ENCODE data around the gene HPN. TPM values are rescaled to one million over a fixed set of nuclear protein-coding genes. Genes with fewer than 3 reads are reported as not detected.

Gene HPN
- polyA plus RNA-seq, 3 donors: 0.05 TPM; not detected in 2

GRCh38 chr19:34994286-34994642, 47.3 kb upstream of the HPN start:
- no peak overlapping the region for H3K9ac ChIP-seq (ENCODE audit: insufficient read depth, low read length, poor library complexity, severe bottlenecking)
- no peak overlapping the region for H3K27ac ChIP-seq (ENCODE audit: low read depth in 1 of 2, low read length in 2 of 2)

DNA sequence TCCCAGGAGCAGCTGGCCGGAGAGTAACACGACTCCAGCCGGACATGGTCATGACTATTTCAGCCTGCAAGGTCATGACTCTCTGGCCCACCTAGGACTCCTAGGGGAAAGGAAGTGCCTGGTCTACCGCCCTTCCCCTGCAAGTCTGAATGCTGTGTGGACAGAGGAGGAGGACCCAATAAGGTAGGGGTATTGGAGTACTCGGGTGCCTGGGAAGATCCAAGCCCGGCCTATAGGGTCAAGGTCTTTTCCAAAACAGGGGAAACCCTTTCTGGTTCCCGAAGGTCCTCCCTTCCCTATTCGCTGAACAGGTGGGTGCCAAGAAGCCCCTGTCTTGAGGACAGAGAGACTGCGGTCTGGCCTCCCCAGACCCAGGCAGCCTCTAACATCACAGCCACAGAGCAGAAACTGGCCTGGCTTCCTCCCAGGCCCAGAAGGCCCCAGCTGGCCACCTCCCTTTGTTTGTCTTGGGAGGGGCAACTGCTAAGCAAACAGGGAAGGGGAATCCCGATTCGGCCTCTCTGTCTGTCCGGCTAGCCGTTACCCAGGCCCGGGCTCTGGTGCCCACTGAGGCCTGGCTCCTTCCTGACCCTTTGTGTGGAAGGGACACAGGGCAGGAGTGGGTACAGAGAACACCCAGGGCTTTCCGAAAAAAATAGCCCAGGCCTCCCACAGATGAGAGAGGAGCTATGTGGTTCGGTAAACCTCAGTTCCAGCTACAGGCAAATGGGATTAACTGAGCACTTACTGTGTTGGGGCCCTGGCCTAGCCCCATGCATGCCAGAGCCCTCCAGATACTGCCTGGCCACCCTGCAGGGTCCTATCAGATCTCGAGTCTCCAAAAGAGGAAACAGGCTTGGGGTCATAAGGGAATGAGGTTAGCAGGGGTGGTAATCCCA, 46.6 kb upstream of the HPN start:
- H3K4me2 ChIP-seq (replicated peaks; ENCODE audit: extremely low read depth, low read length, poor library complexity, severe bottlenecking): no peak overlapping the region
- Mint-ChIP-seq H3K36me3 (no peaks in the 10 kb centered on the region), H3K4me3 (no peak overlapping the region), H3K9me3 (peaks cover 0 to 8% (median 3%) of the 10 kb centered on the region in 7 donors), H3K27ac (no peak overlapping the region), H3K27me3 (ENCODE audit: low read depth in 3 of 3) (peaks cover 3 to 4% (median 3%) of the 10 kb centered on the region in 3 donors), H3K4me1 (peaks cover 45% of the 10 kb centered on the region)
- H3K9ac ChIP-seq (ENCODE audit: insufficient read depth, low read length, poor library complexity, severe bottlenecking): no peak overlapping the region
- H3K9me3 ChIP-seq (replicated peaks in 1 of 2; ENCODE audit: control insufficient read depth in 1 of 2, insufficient read depth in 1 of 2, low read length in 2 of 2): peaks cover 0 to 8% of the 10 kb centered on the region in 2 donors
- TF ChIP-seq, protein P1, sequence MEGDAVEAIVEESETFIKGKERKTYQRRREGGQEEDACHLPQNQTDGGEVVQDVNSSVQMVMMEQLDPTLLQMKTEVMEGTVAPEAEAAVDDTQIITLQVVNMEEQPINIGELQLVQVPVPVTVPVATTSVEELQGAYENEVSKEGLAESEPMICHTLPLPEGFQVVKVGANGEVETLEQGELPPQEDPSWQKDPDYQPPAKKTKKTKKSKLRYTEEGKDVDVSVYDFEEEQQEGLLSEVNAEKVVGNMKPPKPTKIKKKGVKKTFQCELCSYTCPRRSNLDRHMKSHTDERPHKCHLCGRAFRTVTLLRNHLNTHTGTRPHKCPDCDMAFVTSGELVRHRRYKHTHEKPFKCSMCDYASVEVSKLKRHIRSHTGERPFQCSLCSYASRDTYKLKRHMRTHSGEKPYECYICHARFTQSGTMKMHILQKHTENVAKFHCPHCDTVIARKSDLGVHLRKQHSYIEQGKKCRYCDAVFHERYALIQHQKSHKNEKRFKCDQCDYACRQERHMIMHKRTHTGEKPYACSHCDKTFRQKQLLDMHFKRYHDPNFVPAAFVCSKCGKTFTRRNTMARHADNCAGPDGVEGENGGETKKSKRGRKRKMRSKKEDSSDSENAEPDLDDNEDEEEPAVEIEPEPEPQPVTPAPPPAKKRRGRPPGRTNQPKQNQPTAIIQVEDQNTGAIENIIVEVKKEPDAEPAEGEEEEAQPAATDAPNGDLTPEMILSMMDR (IDR thresholded peaks at IDR 0.05): no peak
- WGBS (ENCODE audit: insufficient coverage): 90% methylated on average over 15 of the region's 17 CpGs
- H3K4me1 ChIP-seq (ENCODE audit: control insufficient read depth in 1 of 2, insufficient read depth in 2 of 2, low read length in 2 of 2): peaks cover 41 to 51% of the 10 kb centered on the region in 2 donors
- H3K27ac ChIP-seq (ENCODE audit: low read depth in 1 of 2, low read length in 2 of 2): no peak overlapping the region
- H4K20me1 ChIP-seq (ENCODE audit: insufficient read depth, low read length): no peaks in the 10 kb centered on the region
- H3K79me2 ChIP-seq (ENCODE audit: insufficient read depth, low read length): peaks cover 5% of the 10 kb centered on the region
- H3K36me3 ChIP-seq (replicated peaks in 1 of 2; ENCODE audit: control insufficient read depth in 1 of 2, insufficient read depth in 2 of 2, low read length in 2 of 2): no peaks in the 10 kb centered on the region
- H2AFZ ChIP-seq (ENCODE audit: insufficient read depth, low read depth, low read length, poor library complexity, severe bottlenecking): no peak overlapping the region
- intact Hi-C loops (cut with micrococcal nuclease): no loop called here
- no peak for DNase-seq
- no peak overlapping the region for H3K4me3 ChIP-seq (replicated peaks in 1 of 3; ENCODE audit: low read depth in 2 of 3, low read length in 3 of 3)
- no peaks in the 10 kb centered on the region for H3K27me3 ChIP-seq (ENCODE audit: control insufficient read depth in 2 of 2, insufficient read depth in 2 of 2, low read length in 2 of 2)

More at GRCh38 chr19:34994286-34994642, 47.3 kb upstream of the HPN start:
- Histone ChIP-seq H3K79me2 (ENCODE audit: insufficient read depth, low read length) (no peaks in the 10 kb centered on the region), H4K20me1 (ENCODE audit: insufficient read depth, low read length) (no peaks in the 10 kb centered on the region), H2AFZ (ENCODE audit: insufficient read depth, low read depth, low read length, poor library complexity, severe bottlenecking) (no peak overlapping the region), H3K36me3 (replicated peaks in 1 of 2; ENCODE audit: control insufficient read depth in 1 of 2, insufficient read depth in 2 of 2, low read length in 2 of 2) (no peaks in the 10 kb centered on the region), H3K4me1 (ENCODE audit: control insufficient read depth in 1 of 2, insufficient read depth in 2 of 2, low read length in 2 of 2) (peaks cover 35 to 49% of the 10 kb centered on the region in 2 donors), H3K9me3 (replicated peaks in 1 of 2; ENCODE audit: control insufficient read depth in 1 of 2, insufficient read depth in 1 of 2, low read length in 2 of 2) (peaks cover 0 to 8% of the 10 kb centered on the region in 2 donors), H3K4me3 (replicated peaks in 1 of 3; ENCODE audit: low read depth in 2 of 3, low read length in 3 of 3) (no peak overlapping the region), H3K27me3 (ENCODE audit: control insufficient read depth in 2 of 2, insufficient read depth in 2 of 2, low read length in 2 of 2) (no peaks in the 10 kb centered on the region), H3K4me2 (replicated peaks; ENCODE audit: extremely low read depth, low read length, poor library complexity, severe bottlenecking) (no peak overlapping the region)
- peaks cover 3 to 4% (median 3%) of the 10 kb centered on the region in 3 donors for H3K27me3 Mint-ChIP-seq (ENCODE audit: low read depth in 3 of 3)
- no peak for DNase-seq
- intact Hi-C loops (cut with micrococcal nuclease): no loop called here
- 39% methylated on average over 6 of the region's 9 CpGs for WGBS (ENCODE audit: insufficient coverage)
- no peak overlapping the region for H3K4me3 Mint-ChIP-seq
- H3K36me3 Mint-ChIP-seq: no peaks in the 10 kb centered on the region
- no peak overlapping the region for H3K27ac Mint-ChIP-seq
- peaks cover 43% of the 10 kb centered on the region for H3K4me1 Mint-ChIP-seq
- TF ChIP-seq, protein P1 (IDR thresholded peaks at IDR 0.05): no peak
- H3K9me3 Mint-ChIP-seq: peaks cover 0 to 8% (median 3%) of the 10 kb centered on the region in 7 donors
